Gastrocnemius medialis (tissue), 4 donors: ENCODE results near the gene ZNF277. TPM values are rescaled to one million over a fixed set of nuclear protein-coding genes. Genes with fewer than 3 reads are reported as not detected.

Experiments
- ATAC-seq, 2 donors: fragments of 150-250 bp; one replicate each; pipeline ENCODE4 v1.9.1; 2016
- DNase-seq, 2 donors: peaks; one replicate each; pipeline ENCODE4 v3.0.0-alpha.2; 2019
- H3K27ac ChIP-seq, 4 donors: fragments of 200-600 bp; sonication (generic); 1 replicate in 1 of 4; 2 replicates in 3 of 4; pipeline ENCODE4 v1.5.1; 2016 to 2018; ENCODE audit warnings: mild to moderate bottlenecking in 2 of 4, moderate library complexity in 1 of 4
- H3K27me3 ChIP-seq, 3 donors: fragments of 200-600 bp; sonication (generic) in 2 of 3; 1 replicate in 1 of 3; 2 replicates in 2 of 3; pipeline versions ENCODE4 v1.5.1 to v1.6.0; 2016 to 2019; ENCODE audit warnings: mild to moderate bottlenecking in 1 of 3, moderate library complexity in 1 of 3
- H3K36me3 ChIP-seq, 2 donors: fragments of 200-600 bp; sonication (generic) in 1 of 2; one replicate each; pipeline ENCODE4 v1.5.1; 2017 to 2018
- H3K4me1 ChIP-seq, 2 donors: fragments of 200-600 bp; sonication (generic) in 1 of 2; one replicate each; pipeline ENCODE4 v1.5.1; 2016 to 2017; ENCODE audit warnings: mild to moderate bottlenecking in 2 of 2
- H3K4me3 ChIP-seq, 4 donors: fragments of 200-600 bp; sonication (generic) in 3 of 4; 1 replicate in 1 of 4; 2 replicates in 3 of 4; pipeline ENCODE4 v1.5.1; 2016 to 2019; ENCODE audit warnings: mild to moderate bottlenecking in 2 of 4
- H3K9me3 ChIP-seq, 3 donors: fragments of 200-600 bp; sonication (generic) in 2 of 3; 1 replicate in 1 of 3; 2 replicates in 2 of 3; pipeline ENCODE4 v1.5.1; 2016 to 2019
- POLR2A ChIP-seq, 2 donors: fragments of 450-650 bp; IDR thresholded peaks; one replicate each; pipeline ENCODE4 v1.6.1; 2017; ENCODE audit warnings: antibody characterized with exemption in 2 of 2, mild to moderate bottlenecking in 2 of 2, moderate library complexity in 2 of 2
- in situ Hi-C, 4 donors: fragments of 200-750 bp; cut with MboI; loops; one replicate each; pipeline versions ENCODE4 v1.15.0 to v1.8.0; 2017; ENCODE audit warnings: low sequenced_read_pairs in 4 of 4
- intact Hi-C: fragments of 100-400 bp; cut with DNase I; formaldehyde crosslinking; loops from one replicate; pipeline ENCODE4 v1.15.1; 2023; ENCODE audit warnings: low total_unique reads
- total RNA-seq, 4 donors: library from RNA; depleted of rRNA; stranded (reverse); fragments of >200 nt; gene quantifications; one replicate each; pipeline versions ENCODE4 v1.1.0 to v1.2.3, GENCODE V29; 2016
- TF ChIP-seq, protein P1 (sequence below), 5 experiments: fragments of 450-650 bp in 3 of 5; fragments of 200-600 bp in 2 of 5; sonication (generic) in 2 of 5; IDR thresholded peaks in 4 of 5; conservative IDR thresholded peaks in 1 of 5; 1 replicate in 4 of 5; 2 replicates in 1 of 5; pipeline ENCODE4 v1.5.1; 2016 to 2019; ENCODE audit warnings: antibody characterized with exemption in 5 of 5, mild to moderate bottlenecking in 3 of 5, moderate library complexity in 3 of 5

ZNF277 gene
- total RNA-seq, 4 donors from 2014 or later = 12.2 to 16.5 (median 15.0) TPM

DNA sequence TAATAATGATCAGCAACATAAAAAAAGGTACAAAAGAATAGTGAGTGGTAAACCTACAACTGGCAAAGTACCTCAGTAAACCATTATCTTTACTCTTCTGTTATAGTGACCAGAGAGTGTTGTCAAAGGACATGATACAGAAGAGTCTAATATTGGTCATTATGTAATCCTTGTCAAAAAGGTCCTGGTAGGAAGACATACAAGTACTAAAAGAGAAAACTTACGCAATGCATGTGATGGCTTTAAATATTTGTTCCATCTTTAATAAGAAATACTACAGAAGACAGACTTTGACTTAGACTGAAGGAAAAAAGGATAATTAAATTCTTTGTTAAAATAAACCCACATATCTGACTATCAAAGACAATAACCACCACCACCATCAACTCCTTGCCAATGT, 6.8 kb upstream of the ZNF277 start:
- intact Hi-C loops = no loop called here
- no peak overlapping the region for H3K27ac ChIP-seq
- no peak for ATAC-seq
- no peak for TF ChIP-seq POLR2A (IDR thresholded peaks at IDR 0.05)
- TF ChIP-seq, protein P1, sequence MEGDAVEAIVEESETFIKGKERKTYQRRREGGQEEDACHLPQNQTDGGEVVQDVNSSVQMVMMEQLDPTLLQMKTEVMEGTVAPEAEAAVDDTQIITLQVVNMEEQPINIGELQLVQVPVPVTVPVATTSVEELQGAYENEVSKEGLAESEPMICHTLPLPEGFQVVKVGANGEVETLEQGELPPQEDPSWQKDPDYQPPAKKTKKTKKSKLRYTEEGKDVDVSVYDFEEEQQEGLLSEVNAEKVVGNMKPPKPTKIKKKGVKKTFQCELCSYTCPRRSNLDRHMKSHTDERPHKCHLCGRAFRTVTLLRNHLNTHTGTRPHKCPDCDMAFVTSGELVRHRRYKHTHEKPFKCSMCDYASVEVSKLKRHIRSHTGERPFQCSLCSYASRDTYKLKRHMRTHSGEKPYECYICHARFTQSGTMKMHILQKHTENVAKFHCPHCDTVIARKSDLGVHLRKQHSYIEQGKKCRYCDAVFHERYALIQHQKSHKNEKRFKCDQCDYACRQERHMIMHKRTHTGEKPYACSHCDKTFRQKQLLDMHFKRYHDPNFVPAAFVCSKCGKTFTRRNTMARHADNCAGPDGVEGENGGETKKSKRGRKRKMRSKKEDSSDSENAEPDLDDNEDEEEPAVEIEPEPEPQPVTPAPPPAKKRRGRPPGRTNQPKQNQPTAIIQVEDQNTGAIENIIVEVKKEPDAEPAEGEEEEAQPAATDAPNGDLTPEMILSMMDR (IDR thresholded peaks at IDR 0.05 in 4 of 5, conservative IDR thresholded peaks at IDR 0.05 in 1 of 5) = no peak
- no peaks in the 10 kb centered on the region for H3K27me3 ChIP-seq
- DNase-seq = no peak
- H3K4me1 ChIP-seq = peaks cover 35 to 56% of the 10 kb centered on the region in 2 donors
- H3K36me3 ChIP-seq = no peaks in the 10 kb centered on the region
- H3K9me3 ChIP-seq = no peaks in the 10 kb centered on the region
- H3K4me3 ChIP-seq = no peak overlapping the region
- in situ Hi-C loops = loop anchor here in 2 of 4 donors (10.0 to 25.0 kb wide), 3 partner anchors 255 to 637 kb away; partner anchors contain the start of genes IFRD1 (in 1 of the 2), IMMP2L (in 1 of the 2) and LSMEM1 (in 1 of the 2)

DNA sequence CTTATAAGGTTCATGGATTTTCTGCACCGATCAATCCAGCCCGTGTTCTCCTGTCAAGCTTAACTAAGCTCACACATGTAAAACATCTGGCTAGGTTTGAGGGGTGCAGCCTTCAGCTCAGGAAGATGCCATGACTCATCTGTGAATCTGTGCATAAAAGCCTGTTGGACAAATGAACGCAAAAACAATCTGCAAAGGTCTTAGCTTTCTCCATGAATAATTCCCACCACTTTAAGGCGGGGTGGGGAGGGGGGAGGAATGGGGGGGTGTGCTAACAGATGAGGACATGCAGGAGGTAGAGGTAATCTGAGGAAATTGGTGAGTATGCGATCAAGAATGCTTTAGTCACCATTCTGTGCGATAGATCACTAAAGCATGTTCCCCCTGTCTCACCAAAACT, 5.1 kb upstream of the ZNF277 start:
- ATAC-seq (no peak), DNase-seq (no peak)
- peaks cover 35 to 56% of the 10 kb centered on the region in 2 donors for H3K4me1 ChIP-seq
- no peaks in the 10 kb centered on the region for H3K36me3 ChIP-seq
- in situ Hi-C loops = loop anchor here in 2 of 4 donors (10.0 to 25.0 kb wide), 3 partner anchors 253 to 639 kb away; partner anchors contain the start of genes IFRD1 (in 1 of the 2), IMMP2L (in 1 of the 2) and LSMEM1 (in 1 of the 2)
- no peak overlapping the region for H3K27ac ChIP-seq
- no peaks in the 10 kb centered on the region for H3K9me3 ChIP-seq
- intact Hi-C loops = no loop called here
- H3K27me3 ChIP-seq = no peaks in the 10 kb centered on the region
- no peak for TF ChIP-seq POLR2A (IDR thresholded peaks at IDR 0.05)
- TF ChIP-seq, protein P1 (IDR thresholded peaks at IDR 0.05 in 4 of 5, conservative IDR thresholded peaks at IDR 0.05 in 1 of 5) = no peak
- no peak overlapping the region for H3K4me3 ChIP-seq

DNA sequence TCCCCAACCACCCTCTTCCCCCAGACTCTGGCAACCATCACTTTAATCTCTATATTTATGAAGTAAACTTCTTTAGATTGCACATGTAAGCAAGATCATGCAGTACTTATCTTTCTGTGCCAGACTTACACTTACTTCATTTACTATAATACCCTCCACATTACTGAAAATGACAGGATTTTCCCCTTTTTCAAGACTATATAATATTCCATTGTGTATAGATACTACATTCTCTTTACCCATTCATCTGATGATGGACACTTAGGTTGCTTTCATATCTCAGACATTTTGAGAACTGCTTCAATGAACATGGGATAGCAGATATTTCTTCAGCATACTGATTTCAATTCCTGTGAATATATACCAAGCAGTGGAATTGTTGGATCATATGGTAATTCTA, 4.7 kb upstream of the ZNF277 start:
- H3K4me3 ChIP-seq = no peak overlapping the region
- no peak for TF ChIP-seq POLR2A (IDR thresholded peaks at IDR 0.05)
- TF ChIP-seq, protein P1 (IDR thresholded peaks at IDR 0.05 in 4 of 5, conservative IDR thresholded peaks at IDR 0.05 in 1 of 5) = no peak
- H3K36me3 ChIP-seq = no peaks in the 10 kb centered on the region
- no peak for ATAC-seq
- in situ Hi-C loops = loop anchor here in 2 of 4 donors (10.0 to 25.0 kb wide), 3 partner anchors 253 to 640 kb away; partner anchors contain the start of genes IFRD1 (in 1 of the 2), IMMP2L (in 1 of the 2) and LSMEM1 (in 1 of the 2)
- no peaks in the 10 kb centered on the region for H3K27me3 ChIP-seq
- H3K27ac ChIP-seq = no peak overlapping the region
- intact Hi-C loops = no loop called here
- no peak for DNase-seq
- H3K4me1 ChIP-seq = peaks cover 35 to 52% of the 10 kb centered on the region in 2 donors
- no peaks in the 10 kb centered on the region for H3K9me3 ChIP-seq

DNA sequence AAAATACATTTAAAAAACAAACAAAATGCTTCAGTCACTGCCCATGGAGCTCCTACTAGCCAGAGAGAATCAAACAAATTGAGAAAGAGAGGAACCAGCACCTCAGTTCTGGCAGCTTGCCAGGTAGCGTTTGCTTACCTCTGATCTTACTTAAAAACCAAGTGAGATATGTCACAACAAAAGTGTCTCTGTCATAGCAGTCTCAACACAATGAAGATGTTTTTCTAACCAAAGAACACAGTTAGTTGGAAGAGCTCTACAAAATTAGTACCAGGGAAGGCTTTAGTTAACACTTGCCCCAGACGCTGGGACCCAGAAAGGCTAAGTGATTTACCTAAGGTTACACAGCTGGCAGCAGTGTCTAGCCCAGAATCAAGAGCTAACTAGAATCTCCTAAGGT, 3.7 kb upstream of the ZNF277 start:
- peak overlapping the region in 1 of 4 donors; percentile 91 for H3K27ac ChIP-seq
- TF ChIP-seq, protein P1 (IDR thresholded peaks at IDR 0.05 in 4 of 5, conservative IDR thresholded peaks at IDR 0.05 in 1 of 5) = no peak
- DNase-seq = no peak
- no peaks in the 10 kb centered on the region for H3K36me3 ChIP-seq
- intact Hi-C loops = no loop called here
- ATAC-seq = no peak
- in situ Hi-C loops = loop anchor here in 2 of 4 donors (10.0 to 25.0 kb wide), 3 partner anchors 252 to 641 kb away; partner anchors contain the start of genes IFRD1 (in 1 of the 2), IMMP2L (in 1 of the 2) and LSMEM1 (in 1 of the 2)
- H3K9me3 ChIP-seq = no peaks in the 10 kb centered on the region
- H3K27me3 ChIP-seq = no peaks in the 10 kb centered on the region
- peaks cover 35 to 58% of the 10 kb centered on the region in 2 donors for H3K4me1 ChIP-seq
- H3K4me3 ChIP-seq = no peak overlapping the region
